Naive thymus-derived CD4-positive, alpha-beta T cell (primary cell): Measurements from ENCODE around the gene INCENP. TPM values are rescaled to one million over a fixed set of nuclear protein-coding genes. Genes with fewer than 3 reads are reported as not detected.
"Not testable (repeated sequence)": the region's sequence is repeated elsewhere in the genome, so short reads cannot be mapped to it uniquely, and the experiment has no call there.

ENCODE experiments used
- ATAC-seq: fragments of 150-1000 bp; cut with Tn5 transposase; 2 replicates; pipeline ENCODE4 v1.10.0; 2021; ENCODE audit warnings: mild to moderate bottlenecking, moderate library complexity
- CTCF ChIA-PET: fragments of 350-600 bp; sonication (Branson Sonifier 250); formaldehyde crosslinking; loops from one replicate; lab custom pipeline; 2021; ENCODE audit warnings: antibody characterized with exemption; lab: Charles Lee
- POLR2A ChIA-PET: fragments of 350-600 bp; sonication (Branson Sonifier 250); formaldehyde crosslinking; loops from one replicate; lab custom pipeline; 2021; ENCODE audit warnings: antibody characterized with exemption, inconsistent platforms; lab: Charles Lee
- DNase-seq, 9 donors: peaks; one replicate each; pipeline versions ENCODE4 v3.0.0 to v3.0.0-alpha.2; 2020 to 2022; ENCODE audit warnings: mixed read lengths in 1 of 9
- H3K27ac ChIP-seq: one replicate; pipeline ENCODE4 v1.7.0; 2013; ENCODE audit warnings: mild to moderate bottlenecking, low read depth, low read length, moderate library complexity
- H3K27me3 ChIP-seq, 2 donors: one replicate each; pipeline ENCODE4 v1.7.0; 2013; ENCODE audit warnings: low read length in 2 of 2, mild to moderate bottlenecking in 2 of 2, moderate library complexity in 2 of 2; ENCODE audit not compliant: control insufficient read depth in 2 of 2, insufficient read depth in 2 of 2
- H3K36me3 ChIP-seq, 3 experiments: 1 replicate in 2 of 3; 2 replicates in 1 of 3; pipeline ENCODE4 v1.7.0; 2013; ENCODE audit warnings: low read length in 3 of 3, mild to moderate bottlenecking in 3 of 3, moderate library complexity in 1 of 3; ENCODE audit not compliant: insufficient read depth in 3 of 3, control insufficient read depth in 2 of 3
- H3K4me1 ChIP-seq, 2 donors: one replicate each; pipeline ENCODE4 v1.7.0; 2013; ENCODE audit warnings: low read length in 2 of 2, mild to moderate bottlenecking in 2 of 2, moderate library complexity in 1 of 2; ENCODE audit not compliant: control insufficient read depth in 2 of 2, insufficient read depth in 2 of 2
- H3K4me3 ChIP-seq: 2 replicates; pipeline ENCODE4 v1.7.0; 2013; ENCODE audit warnings: mild to moderate bottlenecking, low read length
- H3K9me3 ChIP-seq, 3 experiments: 1 replicate in 2 of 3; 2 replicates in 1 of 3; pipeline ENCODE4 v1.7.0; 2013; ENCODE audit warnings: low read length in 3 of 3; ENCODE audit not compliant: control insufficient read depth in 2 of 3
- H3K27ac Mint-ChIP-seq, 9 donors: one replicate each; pipeline ENCODE4 v1.8.0; 2020 to 2022; ENCODE audit warnings: mixed read lengths in 9 of 9, mild to moderate bottlenecking in 8 of 9, moderate library complexity in 5 of 9, inconsistent platforms in 2 of 9
- H3K27me3 Mint-ChIP-seq, 5 donors: one replicate each; pipeline ENCODE4 v1.8.0; 2021 to 2022; ENCODE audit warnings: mixed read lengths in 5 of 5, mild to moderate bottlenecking in 1 of 5
- H3K36me3 Mint-ChIP-seq, 5 donors: one replicate each; pipeline ENCODE4 v1.8.0; 2020 to 2022; ENCODE audit warnings: mixed read lengths in 5 of 5, mild to moderate bottlenecking in 3 of 5, inconsistent platforms in 1 of 5
- H3K4me1 Mint-ChIP-seq, 7 donors: one replicate each; pipeline ENCODE4 v1.8.0; 2020 to 2022; ENCODE audit warnings: mixed read lengths in 7 of 7, mild to moderate bottlenecking in 3 of 7, inconsistent platforms in 1 of 7
- H3K4me3 Mint-ChIP-seq, 10 donors: one replicate each; pipeline ENCODE4 v1.8.0; 2020 to 2022; ENCODE audit warnings: mild to moderate bottlenecking in 10 of 10, mixed read lengths in 10 of 10, moderate library complexity in 6 of 10, inconsistent platforms in 2 of 10
- H3K9me3 Mint-ChIP-seq, 11 donors: one replicate each; pipeline ENCODE4 v1.8.0; 2020 to 2022; ENCODE audit warnings: mixed read lengths in 11 of 11, mild to moderate bottlenecking in 4 of 11, inconsistent platforms in 1 of 11, moderate library complexity in 1 of 11
- intact Hi-C, 2 donors: fragments of 100-400 bp; cut with micrococcal nuclease; formaldehyde crosslinking; loops; one replicate each; pipeline ENCODE4 v1.15.1; 2023
- polyA plus RNA-seq, 2 donors: library from polyadenylated mRNA; unstranded; fragments of 300-500 nt; fragmentation: Illumina TruSeq; gene quantifications; one replicate each; pipeline ENCODE4 v1.2.3, GENCODE V29; 2021
- total RNA-seq, 6 experiments: library from RNA in 5 of 6; stranded (reverse) in 5 of 6; gene quantifications; 1 replicate in 5 of 6; 2 replicates in 1 of 6; pipeline ENCODE4 v1.2.3 and lab custom pipeline; 2021 to 2026

INCENP gene
- total and polyA plus RNA-seq, 7 experiments from 2014 or later, result 2.8 to 124 (median 19.9) TPM

DNA sequence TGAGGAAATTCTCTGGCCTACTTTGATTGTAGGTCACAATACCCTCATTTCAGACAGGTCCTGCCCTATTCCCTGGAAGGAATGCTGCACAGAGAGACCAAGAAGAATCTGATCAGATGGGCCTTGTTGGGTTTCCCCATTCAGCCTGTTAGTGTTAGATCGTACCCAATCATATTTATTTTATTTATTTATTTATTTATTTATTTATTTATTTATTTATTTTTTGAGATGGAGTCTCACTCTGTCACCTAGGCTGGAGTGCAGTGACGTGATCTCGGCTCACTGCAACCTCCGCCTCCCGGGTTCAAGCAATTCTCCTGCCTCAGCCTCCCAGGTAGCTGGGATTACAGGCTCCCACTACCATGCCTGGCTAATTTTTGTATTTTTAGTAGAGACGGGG lies 39.0 kb upstream of the INCENP start:
- Mint-ChIP-seq H3K9me3 (peaks cover 0 to 21% (median 5%) of the 10 kb centered on the region in 11 donors), H3K4me1 (peaks cover 0 to 13% (median 6%) of the 10 kb centered on the region in 7 donors)
- H3K27me3 Mint-ChIP-seq, H3K4me3 Mint-ChIP-seq, ATAC-seq, H3K4me1 ChIP-seq, POLR2A ChIA-PET, H3K4me3 ChIP-seq, H3K27ac ChIP-seq, H3K36me3 Mint-ChIP-seq, H3K9me3 ChIP-seq, DNase-seq, H3K27ac Mint-ChIP-seq, H3K36me3 ChIP-seq, H3K27me3 ChIP-seq: not testable (repeated sequence)
- intact Hi-C loops, result loop anchor here in 1 of 2 donors (5.0 kb wide), 1 partner anchor 118 kb away; the partner anchor contains the start of gene FTH1
- CTCF ChIA-PET, result interaction anchor here (0.6 to 9.0 kb wide), 6 partner anchors 11 to 1647 kb away, joined by 3 to 206 read pairs (median 4); partner anchors contain the start of gene INCENP

GRCh38 chr11:62087694-62088093 lies 36.1 kb upstream of the INCENP start:
- CTCF ChIA-PET, result interaction anchor here (0.5 to 2.2 kb wide), 3 partner anchors 21 to 189 kb away, joined by 3 to 7 read pairs (median 3); no protein-coding TSS in a partner anchor
- intact Hi-C loops, result no loop called here

GRCh38 chr11:62088331-62088933 lies 35.4 kb upstream of the INCENP start:
- Mint-ChIP-seq H3K4me1 (no peaks in the 10 kb centered on the region), H3K9me3 (peaks cover 0 to 24% (median 8%) of the 10 kb centered on the region in 11 donors), H3K36me3 (peaks cover 0 to 2% (median 0%) of the 10 kb centered on the region in 5 donors), H3K27me3 (peaks cover 0 to 6% (median 0%) of the 10 kb centered on the region in 5 donors), H3K4me3 (no peak overlapping the region), H3K27ac (no peak overlapping the region)
- Histone ChIP-seq H3K4me1 (no peaks in the 10 kb centered on the region), H3K27me3 (no peaks in the 10 kb centered on the region), H3K4me3 (no peak overlapping the region), H3K27ac (no peak overlapping the region), H3K9me3 (peaks cover 0 to 4% (median 0%) of the 10 kb centered on the region in 3 experiments), H3K36me3 (no peaks in the 10 kb centered on the region)
- intact Hi-C loops, result no loop called here
- no peak for ATAC-seq
- no peak for DNase-seq
- CTCF ChIA-PET, result interaction anchor here (1.3 to 2.2 kb wide), 2 partner anchors 20 to 190 kb away, joined by 3 to 7 read pairs; no protein-coding TSS in a partner anchor
- POLR2A ChIA-PET, result interaction anchor here (0.7 kb wide), 1 partner anchor 63 kb away, joined by 3 read pairs; no protein-coding TSS in a partner anchor

More at GRCh38 chr11:62087694-62088093, 36.1 kb upstream of the INCENP start:
- no peak overlapping the region for H3K27ac Mint-ChIP-seq
- ATAC-seq (no peak), DNase-seq (no peak)
- H3K4me1 Mint-ChIP-seq, result no peaks in the 10 kb centered on the region
- no peaks in the 10 kb centered on the region for H3K27me3 ChIP-seq
- H3K4me3 Mint-ChIP-seq, result no peak overlapping the region
- POLR2A ChIA-PET, result no interaction called here
- H3K27ac ChIP-seq, result no peak overlapping the region
- H3K36me3 Mint-ChIP-seq, result peaks cover 0 to 2% (median 0%) of the 10 kb centered on the region in 5 donors
- no peaks in the 10 kb centered on the region for H3K4me1 ChIP-seq
- H3K27me3 Mint-ChIP-seq, result peaks cover 0 to 6% (median 0%) of the 10 kb centered on the region in 5 donors
- peaks cover 0 to 24% (median 8%) of the 10 kb centered on the region in 11 donors for H3K9me3 Mint-ChIP-seq
- H3K4me3 ChIP-seq, result no peak overlapping the region
- H3K36me3 ChIP-seq, result no peaks in the 10 kb centered on the region
- peaks cover 0 to 4% (median 0%) of the 10 kb centered on the region in 3 experiments for H3K9me3 ChIP-seq

DNA sequence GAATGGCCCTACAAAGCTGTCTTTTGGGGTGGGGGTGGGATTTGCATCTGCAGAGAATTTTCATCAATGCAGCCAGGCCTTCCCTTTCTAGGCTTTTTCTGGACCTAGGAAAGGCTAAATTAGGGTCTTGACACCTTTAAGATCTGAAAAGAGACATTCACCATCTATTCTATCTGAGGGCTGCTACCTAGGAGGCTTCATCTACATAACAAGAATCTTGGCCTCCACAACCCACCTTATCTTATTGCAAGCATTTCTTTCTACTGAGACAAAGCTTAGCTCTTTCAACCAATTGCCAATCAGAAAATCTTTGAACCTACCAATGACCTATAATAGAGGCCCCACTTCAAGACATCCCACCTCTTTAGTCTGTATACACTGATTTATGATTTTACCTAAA lies 20.7 kb upstream of the INCENP start:
- Mint-ChIP-seq H3K9me3 (no peaks in the 10 kb centered on the region), H3K4me1 (peaks cover 4 to 21% (median 14%) of the 10 kb centered on the region in 7 donors), H3K27ac (peak overlapping the region in 5 of 9 donors; percentile 33 to 84 (median 38)), H3K27me3 (no peaks in the 10 kb centered on the region), H3K4me3 (no peak overlapping the region), H3K36me3 (no peaks in the 10 kb centered on the region)
- ChIA-PET CTCF (no interaction called here), POLR2A (no interaction called here)
- ATAC-seq (no peak), DNase-seq (no peak)
- Histone ChIP-seq H3K9me3 (no peaks in the 10 kb centered on the region), H3K4me3 (no peak overlapping the region), H3K4me1 (peaks cover 6 to 7% of the 10 kb centered on the region in 2 donors), H3K27ac (no peak overlapping the region), H3K36me3 (no peaks in the 10 kb centered on the region), H3K27me3 (no peaks in the 10 kb centered on the region)
- intact Hi-C loops, result no loop called here

DNA sequence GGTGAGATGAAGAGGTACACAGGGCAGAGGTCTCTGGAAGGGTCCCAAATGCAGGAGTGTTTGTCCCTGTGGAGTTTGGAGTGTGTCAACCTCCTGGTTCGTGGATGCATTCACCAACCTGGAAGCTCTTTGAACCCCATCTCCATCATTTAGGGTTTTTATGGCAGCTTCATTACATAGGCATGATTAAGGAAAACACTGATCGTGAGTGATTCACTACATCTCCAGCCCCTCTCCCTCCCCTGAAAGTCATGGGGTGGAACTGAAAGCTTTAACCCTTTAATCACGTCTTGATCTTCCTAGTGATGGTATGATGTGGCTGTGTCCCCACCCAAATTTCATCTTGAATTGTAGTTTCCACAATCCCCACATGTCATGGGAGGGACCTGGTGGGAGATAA lies 19.8 kb upstream of the INCENP start:
- no peaks in the 10 kb centered on the region for H3K27me3 ChIP-seq
- no peaks in the 10 kb centered on the region for H3K36me3 ChIP-seq
- H3K4me1 ChIP-seq, result peaks cover 6 to 7% of the 10 kb centered on the region in 2 donors
- H3K9me3 Mint-ChIP-seq, result no peaks in the 10 kb centered on the region
- intact Hi-C loops, result no loop called here
- ChIA-PET CTCF (no interaction called here), POLR2A (interaction anchor here (1.0 kb wide), 1 partner anchor 138 kb away, joined by 3 read pairs; no protein-coding TSS in a partner anchor)
- H3K4me1 Mint-ChIP-seq, result peaks cover 4 to 22% (median 14%) of the 10 kb centered on the region in 7 donors
- H3K9me3 ChIP-seq, result no peaks in the 10 kb centered on the region
- peak overlapping the region in 6 of 9 donors; percentile 0 to 85 (median 46) for H3K27ac Mint-ChIP-seq
- no peak overlapping the region for H3K4me3 ChIP-seq
- H3K36me3 Mint-ChIP-seq, result no peaks in the 10 kb centered on the region
- ATAC-seq (no peak), DNase-seq (no peak)
- H3K27me3 Mint-ChIP-seq, result peaks cover 0 to 4% (median 0%) of the 10 kb centered on the region in 5 donors
- no peak overlapping the region for H3K27ac ChIP-seq
- H3K4me3 Mint-ChIP-seq, result no peak overlapping the region

- H3K4me1 ChIP-seq, result peaks cover 6 to 7% of the 10 kb centered on the region in 2 donors
- POLR2A ChIA-PET, result interaction anchor here (1.5 kb wide), 1 partner anchor 137 kb away, joined by 3 read pairs; no protein-coding TSS in a partner anchor
- no peaks in the 10 kb centered on the region for H3K9me3 Mint-ChIP-seq
- DNase-seq (peak in 6 of 9 donors; percentile 18 to 33 (median 29)), ATAC-seq (peak; percentile 56)
- no peaks in the 10 kb centered on the region for H3K36me3 ChIP-seq
- no peaks in the 10 kb centered on the region for H3K9me3 ChIP-seq
- H3K27me3 Mint-ChIP-seq, result peaks cover 0 to 13% (median 3%) of the 10 kb centered on the region in 5 donors
- H3K27ac Mint-ChIP-seq, result peak overlapping the region; percentile 77 to 98 (median 91)
- H3K27ac ChIP-seq, result peak overlapping the region; percentile 31
- CTCF ChIA-PET, result interaction anchor here (0.6 to 1.4 kb wide), 2 partner anchors 23 to 432 kb away, joined by 3 to 6 read pairs; no protein-coding TSS in a partner anchor
- intact Hi-C loops, result loop anchor here (1.0 to 5.0 kb wide), 5 partner anchors 18 to 423 kb away; partner anchors contain the start of genes DAGLA (in 1 of the 2) and FTH1 (in 1 of the 2)
- peaks cover 4 to 22% (median 14%) of the 10 kb centered on the region in 7 donors for H3K4me1 Mint-ChIP-seq
- H3K27me3 ChIP-seq, result no peaks in the 10 kb centered on the region
- H3K36me3 Mint-ChIP-seq, result no peaks in the 10 kb centered on the region
- H3K4me3 ChIP-seq, result peak overlapping the region; percentile 34
- peak overlapping the region; percentile 74 to 92 (median 88) for H3K4me3 Mint-ChIP-seq
These were observed 18.8 kb upstream of the INCENP start for GRCh38 chr11:62104816-62105653.
